HG02885 (cell line): ENCODE measurements around the gene L3MBTL2.

Experiments used
- ATAC-seq: cut with Tn5 transposase; IDR thresholded peaks from one replicate; pipeline ENCODE4 v1.9.1; 2021; ENCODE audit warnings: mild to moderate bottlenecking; ENCODE audit not compliant: unreplicated experiment, poor library complexity

The L3MBTL2 gene

GRCh38 chr22:41262250-41262765 lies 57.2 kb downstream of the L3MBTL2 start:
- no peak for ATAC-seq

GRCh38 chr22:41263704-41264103 lies 58.6 kb downstream of the L3MBTL2 start:
- ATAC-seq = no peak

DNA sequence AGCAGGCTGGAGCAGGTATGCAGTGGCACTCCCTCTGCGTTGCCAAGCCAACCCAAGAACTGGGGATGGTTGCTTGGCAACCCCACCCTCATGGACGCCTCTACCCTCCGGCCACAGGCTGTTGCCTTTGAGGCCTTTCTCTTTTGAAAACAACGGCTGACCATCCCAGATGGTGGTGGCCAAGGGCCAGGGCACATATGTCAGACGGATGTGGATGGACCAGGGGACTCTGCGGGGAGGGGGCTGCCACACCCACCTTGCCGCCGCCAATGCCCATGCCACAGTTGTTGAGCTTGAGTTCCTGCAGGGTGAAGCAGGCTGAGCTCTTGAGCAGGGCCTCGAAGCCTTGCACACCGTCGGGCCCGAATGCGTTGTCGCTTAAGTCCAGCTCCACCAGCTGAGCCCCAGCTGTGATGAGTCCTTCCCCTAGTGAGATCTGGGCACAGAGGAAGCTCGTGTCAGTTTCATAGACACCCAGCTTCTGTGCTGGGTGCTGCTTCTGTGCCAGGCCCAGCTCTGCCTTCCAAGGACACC lies 59.4 kb downstream of the L3MBTL2 start:
- ATAC-seq = no peak

- no peak for ATAC-seq
These were observed 62.8 kb downstream of the L3MBTL2 start for GRCh38 chr22:41267958-41268357.

DNA sequence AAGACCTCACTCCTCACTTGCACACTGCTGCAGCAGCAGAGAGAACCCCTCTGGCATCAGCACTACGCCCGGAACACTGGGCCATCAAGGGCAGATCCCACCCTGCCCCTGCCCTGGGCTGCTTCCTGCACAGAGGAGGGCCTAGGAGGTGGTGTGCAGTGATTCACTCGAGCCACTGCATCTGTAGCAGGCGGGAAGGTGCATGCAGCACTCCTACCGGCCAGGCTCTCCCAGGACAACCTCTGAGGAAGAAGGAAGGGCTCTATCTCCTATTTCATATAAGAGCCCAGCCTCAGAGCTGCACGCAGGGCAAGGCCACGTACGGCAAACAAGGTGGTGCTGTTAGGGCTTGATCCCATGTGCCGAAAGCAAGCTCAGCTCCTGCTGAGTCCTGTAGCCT lies 66.7 kb downstream of the L3MBTL2 start:
- no peak for ATAC-seq

DNA sequence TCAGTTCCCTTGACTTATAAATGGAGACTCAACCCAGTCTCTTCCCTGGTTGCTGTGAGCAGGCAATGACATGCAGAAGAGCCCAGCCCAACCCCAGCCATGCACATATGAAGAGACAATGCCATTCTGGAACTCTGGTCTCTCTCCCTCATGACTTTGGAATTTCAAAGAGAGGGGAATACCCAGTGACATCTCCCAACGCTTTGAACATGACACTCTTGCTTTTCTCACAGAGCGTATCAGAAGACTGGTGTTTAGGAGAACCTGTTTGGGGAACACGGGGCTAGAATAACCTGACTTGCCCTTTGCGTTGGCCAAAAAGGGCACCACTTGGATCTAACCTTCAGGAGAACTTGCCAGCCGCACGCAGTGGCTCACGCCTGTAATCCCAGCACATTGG lies 68.0 kb downstream of the L3MBTL2 start:
- no peak for ATAC-seq

GRCh38 chr22:41274856-41275255 lies 69.7 kb downstream of the L3MBTL2 start:
- ATAC-seq = no peak

DNA sequence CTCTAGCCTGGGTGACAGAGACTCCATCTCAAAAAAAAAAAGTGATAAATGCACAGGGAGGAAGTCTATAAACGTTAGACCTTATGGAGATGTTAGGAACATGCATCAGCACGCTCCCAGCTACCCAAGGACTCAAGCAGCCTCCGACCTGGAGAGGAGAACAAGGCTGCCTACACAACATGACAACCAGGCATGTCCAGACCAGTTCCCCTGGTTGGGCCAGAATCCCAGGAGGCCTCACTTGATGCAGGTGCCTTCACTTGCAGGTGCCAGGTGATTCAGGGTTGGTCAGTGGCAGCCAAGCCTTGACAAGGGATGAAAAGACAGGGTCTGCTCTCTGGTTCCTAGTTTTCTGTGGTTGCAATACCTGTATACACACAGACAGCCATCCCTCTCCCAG lies 75.0 kb downstream of the L3MBTL2 start:
- ATAC-seq = no peak

GRCh38 chr22:41280854-41281253 lies 75.7 kb downstream of the L3MBTL2 start:
- no peak for ATAC-seq
